Measurements from ENCODE around the gene ZNF780A.

DNA sequence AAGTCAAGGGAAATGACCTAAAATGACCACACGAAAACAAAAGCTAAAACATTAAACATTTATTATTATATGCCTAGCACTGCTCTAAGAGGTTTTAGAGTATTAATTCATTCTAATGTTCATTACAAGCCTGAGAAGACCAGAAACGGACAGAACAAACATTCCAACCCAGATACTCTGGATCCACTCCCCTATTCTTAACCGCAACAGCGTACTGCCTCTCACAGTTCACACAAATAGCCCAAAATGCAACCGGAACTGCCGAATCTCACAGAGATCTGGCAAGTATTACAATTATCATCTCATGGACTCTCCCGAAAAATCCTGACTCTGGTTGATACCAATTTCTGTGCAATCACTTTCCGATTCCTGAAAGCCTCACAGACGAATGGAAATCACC lies 36.1 kb downstream of the ZNF780A start:
- TF ChIP-seq YY1 (IDR thresholded peaks at IDR 0.05; ENCODE audit: low read depth) = no peak
- no peak for TF ChIP-seq NFIC (IDR thresholded peaks at IDR 0.05)
- TF ChIP-seq, protein P1, sequence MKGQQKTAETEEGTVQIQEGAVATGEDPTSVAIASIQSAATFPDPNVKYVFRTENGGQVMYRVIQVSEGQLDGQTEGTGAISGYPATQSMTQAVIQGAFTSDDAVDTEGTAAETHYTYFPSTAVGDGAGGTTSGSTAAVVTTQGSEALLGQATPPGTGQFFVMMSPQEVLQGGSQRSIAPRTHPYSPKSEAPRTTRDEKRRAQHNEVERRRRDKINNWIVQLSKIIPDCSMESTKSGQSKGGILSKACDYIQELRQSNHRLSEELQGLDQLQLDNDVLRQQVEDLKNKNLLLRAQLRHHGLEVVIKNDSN (IDR thresholded peaks at IDR 0.05) = no peak
- TF ChIP-seq, protein P2, sequence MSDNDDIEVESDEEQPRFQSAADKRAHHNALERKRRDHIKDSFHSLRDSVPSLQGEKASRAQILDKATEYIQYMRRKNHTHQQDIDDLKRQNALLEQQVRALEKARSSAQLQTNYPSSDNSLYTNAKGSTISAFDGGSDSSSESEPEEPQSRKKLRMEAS (IDR thresholded peaks at IDR 0.05) = no peak
- TF ChIP-seq, protein P3, sequence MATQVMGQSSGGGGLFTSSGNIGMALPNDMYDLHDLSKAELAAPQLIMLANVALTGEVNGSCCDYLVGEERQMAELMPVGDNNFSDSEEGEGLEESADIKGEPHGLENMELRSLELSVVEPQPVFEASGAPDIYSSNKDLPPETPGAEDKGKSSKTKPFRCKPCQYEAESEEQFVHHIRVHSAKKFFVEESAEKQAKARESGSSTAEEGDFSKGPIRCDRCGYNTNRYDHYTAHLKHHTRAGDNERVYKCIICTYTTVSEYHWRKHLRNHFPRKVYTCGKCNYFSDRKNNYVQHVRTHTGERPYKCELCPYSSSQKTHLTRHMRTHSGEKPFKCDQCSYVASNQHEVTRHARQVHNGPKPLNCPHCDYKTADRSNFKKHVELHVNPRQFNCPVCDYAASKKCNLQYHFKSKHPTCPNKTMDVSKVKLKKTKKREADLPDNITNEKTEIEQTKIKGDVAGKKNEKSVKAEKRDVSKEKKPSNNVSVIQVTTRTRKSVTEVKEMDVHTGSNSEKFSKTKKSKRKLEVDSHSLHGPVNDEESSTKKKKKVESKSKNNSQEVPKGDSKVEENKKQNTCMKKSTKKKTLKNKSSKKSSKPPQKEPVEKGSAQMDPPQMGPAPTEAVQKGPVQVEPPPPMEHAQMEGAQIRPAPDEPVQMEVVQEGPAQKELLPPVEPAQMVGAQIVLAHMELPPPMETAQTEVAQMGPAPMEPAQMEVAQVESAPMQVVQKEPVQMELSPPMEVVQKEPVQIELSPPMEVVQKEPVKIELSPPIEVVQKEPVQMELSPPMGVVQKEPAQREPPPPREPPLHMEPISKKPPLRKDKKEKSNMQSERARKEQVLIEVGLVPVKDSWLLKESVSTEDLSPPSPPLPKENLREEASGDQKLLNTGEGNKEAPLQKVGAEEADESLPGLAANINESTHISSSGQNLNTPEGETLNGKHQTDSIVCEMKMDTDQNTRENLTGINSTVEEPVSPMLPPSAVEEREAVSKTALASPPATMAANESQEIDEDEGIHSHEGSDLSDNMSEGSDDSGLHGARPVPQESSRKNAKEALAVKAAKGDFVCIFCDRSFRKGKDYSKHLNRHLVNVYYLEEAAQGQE (IDR thresholded peaks at IDR 0.05; ENCODE audit: low read depth) = no peak
- TF ChIP-seq RAD21 (IDR thresholded peaks at IDR 0.05; ENCODE audit: low read depth) = no peak
- no peak for TF ChIP-seq CREB1 (IDR thresholded peaks at IDR 0.05; ENCODE audit: low read depth)
- TF ChIP-seq EP300 (IDR thresholded peaks at IDR 0.05; ENCODE audit: borderline replicate concordance) = no peak
